Measurements from ENCODE around the gene MYL6.

Gene MYL6

GRCh38 chr12:56129206-56129941 lies 28.8 kb upstream of the MYL6 start:
- Histone ChIP-seq H3K27ac (ENCODE audit: low read depth in 2 of 2, low read length in 2 of 2) (peak overlapping the region; percentile 86 to 93), H3K9ac (ENCODE audit: low read depth in 1 of 2, low read length in 2 of 2) (peak overlapping the region; percentile 96 to 98), H3K4me1 (ENCODE audit: control insufficient read depth in 2 of 2, insufficient read depth in 2 of 2, low read length in 2 of 2) (peaks cover 27 to 34% of the 10 kb centered on the region in 2 donors)

GRCh38 chr12:56129942-56130495 lies 28.1 kb upstream of the MYL6 start:
- Histone ChIP-seq H3K4me3 (ENCODE audit: low read length in 2 of 2) (peak overlapping the region in 1 of 2 donors; percentile 97), H3K9ac (ENCODE audit: low read depth in 1 of 2, low read length in 2 of 2) (peak overlapping the region; percentile 96 to 98), H3K9me3 (ENCODE audit: control insufficient read depth in 2 of 2, low read length in 2 of 2) (no peaks in the 10 kb centered on the region), H3K4me1 (ENCODE audit: control insufficient read depth in 2 of 2, insufficient read depth in 2 of 2, low read length in 2 of 2) (peaks cover 27 to 34% of the 10 kb centered on the region in 2 donors), H3K27ac (ENCODE audit: low read depth in 2 of 2, low read length in 2 of 2) (peak overlapping the region in 1 of 2 donors; percentile 93), H3K36me3 (ENCODE audit: control insufficient read depth in 2 of 2, insufficient read depth in 2 of 2, low read length in 2 of 2) (peaks cover 34 to 42% of the 10 kb centered on the region in 2 donors), H3K27me3 (ENCODE audit: control insufficient read depth in 2 of 2, insufficient read depth in 2 of 2, low read length in 2 of 2) (no peaks in the 10 kb centered on the region)

More at GRCh38 chr12:56129206-56129941, 28.8 kb upstream of the MYL6 start:
- Histone ChIP-seq H3K9me3 (ENCODE audit: control insufficient read depth in 2 of 2, low read length in 2 of 2) (no peaks in the 10 kb centered on the region), H3K36me3 (ENCODE audit: control insufficient read depth in 2 of 2, insufficient read depth in 2 of 2, low read length in 2 of 2) (peaks cover 34 to 39% of the 10 kb centered on the region in 2 donors), H3K4me3 (ENCODE audit: low read length in 2 of 2) (peak overlapping the region; percentile 92 to 97), H3K27me3 (ENCODE audit: control insufficient read depth in 2 of 2, insufficient read depth in 2 of 2, low read length in 2 of 2) (no peaks in the 10 kb centered on the region)

GRCh38 chr12:56130876-56131275 lies 27.3 kb upstream of the MYL6 start:
- Histone ChIP-seq H3K27ac (ENCODE audit: low read depth in 2 of 2, low read length in 2 of 2) (no peak overlapping the region), H3K9me3 (ENCODE audit: control insufficient read depth in 2 of 2, low read length in 2 of 2) (no peaks in the 10 kb centered on the region), H3K36me3 (ENCODE audit: control insufficient read depth in 2 of 2, insufficient read depth in 2 of 2, low read length in 2 of 2) (peaks cover 34 to 45% of the 10 kb centered on the region in 2 donors), H3K4me1 (ENCODE audit: control insufficient read depth in 2 of 2, insufficient read depth in 2 of 2, low read length in 2 of 2) (peaks cover 26 to 29% of the 10 kb centered on the region in 2 donors), H3K27me3 (ENCODE audit: control insufficient read depth in 2 of 2, insufficient read depth in 2 of 2, low read length in 2 of 2) (no peaks in the 10 kb centered on the region), H3K4me3 (ENCODE audit: low read length in 2 of 2) (no peak overlapping the region), H3K9ac (ENCODE audit: low read depth in 1 of 2, low read length in 2 of 2) (no peak overlapping the region)

GRCh38 chr12:56134897-56135296 lies 23.3 kb upstream of the MYL6 start:
- Histone ChIP-seq H3K9me3 (ENCODE audit: control insufficient read depth in 2 of 2, low read length in 2 of 2) (no peaks in the 10 kb centered on the region), H3K4me1 (ENCODE audit: control insufficient read depth in 2 of 2, insufficient read depth in 2 of 2, low read length in 2 of 2) (peaks cover 0 to 3% of the 10 kb centered on the region in 2 donors), H3K4me3 (ENCODE audit: low read length in 2 of 2) (no peak overlapping the region), H3K36me3 (ENCODE audit: control insufficient read depth in 2 of 2, insufficient read depth in 2 of 2, low read length in 2 of 2) (peaks cover 53 to 72% of the 10 kb centered on the region in 2 donors), H3K9ac (ENCODE audit: low read depth in 1 of 2, low read length in 2 of 2) (no peak overlapping the region), H3K27me3 (ENCODE audit: control insufficient read depth in 2 of 2, insufficient read depth in 2 of 2, low read length in 2 of 2) (no peaks in the 10 kb centered on the region), H3K27ac (ENCODE audit: low read depth in 2 of 2, low read length in 2 of 2) (no peak overlapping the region)

GRCh38 chr12:56137853-56138571 lies 20.1 kb upstream of the MYL6 start:
- Histone ChIP-seq H3K4me1 (ENCODE audit: control insufficient read depth in 2 of 2, insufficient read depth in 2 of 2, low read length in 2 of 2) (peaks cover 2% of the 10 kb centered on the region in 2 donors), H3K9ac (ENCODE audit: low read depth in 1 of 2, low read length in 2 of 2) (no peak overlapping the region), H3K36me3 (ENCODE audit: control insufficient read depth in 2 of 2, insufficient read depth in 2 of 2, low read length in 2 of 2) (peaks cover 42 to 63% of the 10 kb centered on the region in 2 donors), H3K9me3 (ENCODE audit: control insufficient read depth in 2 of 2, low read length in 2 of 2) (no peaks in the 10 kb centered on the region), H3K27ac (ENCODE audit: low read depth in 2 of 2, low read length in 2 of 2) (no peak overlapping the region), H3K4me3 (ENCODE audit: low read length in 2 of 2) (no peak overlapping the region), H3K27me3 (ENCODE audit: control insufficient read depth in 2 of 2, insufficient read depth in 2 of 2, low read length in 2 of 2) (no peaks in the 10 kb centered on the region)

- H3K9ac ChIP-seq (ENCODE audit: low read depth in 1 of 2, low read length in 2 of 2): no peak overlapping the region
- H3K27ac ChIP-seq (ENCODE audit: low read depth in 2 of 2, low read length in 2 of 2): no peak overlapping the region
- H3K4me3 ChIP-seq (ENCODE audit: low read length in 2 of 2): no peak overlapping the region
- H3K36me3 ChIP-seq (ENCODE audit: control insufficient read depth in 2 of 2, insufficient read depth in 2 of 2, low read length in 2 of 2): peaks cover 45 to 60% of the 10 kb centered on the region in 2 donors
- peaks cover 13 to 23% of the 10 kb centered on the region in 2 donors for H3K4me1 ChIP-seq (ENCODE audit: control insufficient read depth in 2 of 2, insufficient read depth in 2 of 2, low read length in 2 of 2)
- H3K9me3 ChIP-seq (ENCODE audit: control insufficient read depth in 2 of 2, low read length in 2 of 2): no peaks in the 10 kb centered on the region
- H3K27me3 ChIP-seq (ENCODE audit: control insufficient read depth in 2 of 2, insufficient read depth in 2 of 2, low read length in 2 of 2): no peaks in the 10 kb centered on the region
Measured at GRCh38 chr12:56141946-56142784, 16.0 kb upstream of the MYL6 start.

- H3K4me1 ChIP-seq (ENCODE audit: control insufficient read depth in 2 of 2, insufficient read depth in 2 of 2, low read length in 2 of 2): peaks cover 13 to 24% of the 10 kb centered on the region in 2 donors
- no peaks in the 10 kb centered on the region for H3K27me3 ChIP-seq (ENCODE audit: control insufficient read depth in 2 of 2, insufficient read depth in 2 of 2, low read length in 2 of 2)
- no peak overlapping the region for H3K9ac ChIP-seq (ENCODE audit: low read depth in 1 of 2, low read length in 2 of 2)
- H3K9me3 ChIP-seq (ENCODE audit: control insufficient read depth in 2 of 2, low read length in 2 of 2): no peaks in the 10 kb centered on the region
- no peak overlapping the region for H3K4me3 ChIP-seq (ENCODE audit: low read length in 2 of 2)
- peak overlapping the region; percentile 52 to 69 for H3K27ac ChIP-seq (ENCODE audit: low read depth in 2 of 2, low read length in 2 of 2)
- H3K36me3 ChIP-seq (ENCODE audit: control insufficient read depth in 2 of 2, insufficient read depth in 2 of 2, low read length in 2 of 2): peaks cover 35 to 49% of the 10 kb centered on the region in 2 donors
Measured at GRCh38 chr12:56143217-56143616, 14.9 kb upstream of the MYL6 start.

- H3K27ac ChIP-seq (ENCODE audit: low read depth in 2 of 2, low read length in 2 of 2): peak overlapping the region; percentile 63 to 69
- H3K36me3 ChIP-seq (ENCODE audit: control insufficient read depth in 2 of 2, insufficient read depth in 2 of 2, low read length in 2 of 2): peaks cover 29 to 43% of the 10 kb centered on the region in 2 donors
- H3K9me3 ChIP-seq (ENCODE audit: control insufficient read depth in 2 of 2, low read length in 2 of 2): no peaks in the 10 kb centered on the region
- H3K4me1 ChIP-seq (ENCODE audit: control insufficient read depth in 2 of 2, insufficient read depth in 2 of 2, low read length in 2 of 2): peaks cover 13 to 24% of the 10 kb centered on the region in 2 donors
- H3K4me3 ChIP-seq (ENCODE audit: low read length in 2 of 2): no peak overlapping the region
- H3K9ac ChIP-seq (ENCODE audit: low read depth in 1 of 2, low read length in 2 of 2): peak overlapping the region in 1 of 2 donors; percentile 15
- no peaks in the 10 kb centered on the region for H3K27me3 ChIP-seq (ENCODE audit: control insufficient read depth in 2 of 2, insufficient read depth in 2 of 2, low read length in 2 of 2)
Measured at GRCh38 chr12:56143870-56144269, 14.3 kb upstream of the MYL6 start.

GRCh38 chr12:56145217-56145616 lies 12.9 kb upstream of the MYL6 start:
- no peak overlapping the region for H3K27ac ChIP-seq (ENCODE audit: low read depth in 2 of 2, low read length in 2 of 2)
- H3K27me3 ChIP-seq (ENCODE audit: control insufficient read depth in 2 of 2, insufficient read depth in 2 of 2, low read length in 2 of 2): no peaks in the 10 kb centered on the region
- H3K36me3 ChIP-seq (ENCODE audit: control insufficient read depth in 2 of 2, insufficient read depth in 2 of 2, low read length in 2 of 2): peaks cover 29 to 39% of the 10 kb centered on the region in 2 donors
- H3K9ac ChIP-seq (ENCODE audit: low read depth in 1 of 2, low read length in 2 of 2): no peak overlapping the region
- H3K9me3 ChIP-seq (ENCODE audit: control insufficient read depth in 2 of 2, low read length in 2 of 2): no peaks in the 10 kb centered on the region
- H3K4me3 ChIP-seq (ENCODE audit: low read length in 2 of 2): no peak overlapping the region
- peaks cover 13 to 24% of the 10 kb centered on the region in 2 donors for H3K4me1 ChIP-seq (ENCODE audit: control insufficient read depth in 2 of 2, insufficient read depth in 2 of 2, low read length in 2 of 2)

Measured in mucosa of rectum (tissue), 2 donors.